HG02885 (cell line): ENCODE results near the gene DUSP16.
"Not testable (repeated sequence)": the region's sequence is repeated elsewhere in the genome, so short reads cannot be mapped to it uniquely, and the experiment has no call there.

ENCODE experiments used
- ATAC-seq: cut with Tn5 transposase; IDR thresholded peaks from one replicate; pipeline ENCODE4 v1.9.1; 2021; ENCODE audit warnings: mild to moderate bottlenecking; ENCODE audit not compliant: unreplicated experiment, poor library complexity

DUSP16 gene

DNA sequence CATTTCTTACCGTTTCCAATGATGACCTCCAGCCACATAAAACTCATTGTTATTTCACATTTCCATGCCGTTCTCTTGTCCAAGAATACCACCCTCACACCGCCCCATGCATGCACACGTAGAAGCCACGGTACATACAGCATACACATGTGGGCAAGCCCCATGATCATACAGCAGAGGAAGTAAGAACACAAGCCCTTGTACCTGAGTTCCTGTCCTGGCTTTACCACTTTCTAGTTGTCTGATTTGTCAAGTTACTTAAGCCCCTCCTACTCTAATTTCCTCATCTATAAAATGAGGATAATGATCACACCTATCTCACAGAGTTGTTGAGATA is 59.9 kb downstream of the DUSP16 start:
- ATAC-seq: no peak

DNA sequence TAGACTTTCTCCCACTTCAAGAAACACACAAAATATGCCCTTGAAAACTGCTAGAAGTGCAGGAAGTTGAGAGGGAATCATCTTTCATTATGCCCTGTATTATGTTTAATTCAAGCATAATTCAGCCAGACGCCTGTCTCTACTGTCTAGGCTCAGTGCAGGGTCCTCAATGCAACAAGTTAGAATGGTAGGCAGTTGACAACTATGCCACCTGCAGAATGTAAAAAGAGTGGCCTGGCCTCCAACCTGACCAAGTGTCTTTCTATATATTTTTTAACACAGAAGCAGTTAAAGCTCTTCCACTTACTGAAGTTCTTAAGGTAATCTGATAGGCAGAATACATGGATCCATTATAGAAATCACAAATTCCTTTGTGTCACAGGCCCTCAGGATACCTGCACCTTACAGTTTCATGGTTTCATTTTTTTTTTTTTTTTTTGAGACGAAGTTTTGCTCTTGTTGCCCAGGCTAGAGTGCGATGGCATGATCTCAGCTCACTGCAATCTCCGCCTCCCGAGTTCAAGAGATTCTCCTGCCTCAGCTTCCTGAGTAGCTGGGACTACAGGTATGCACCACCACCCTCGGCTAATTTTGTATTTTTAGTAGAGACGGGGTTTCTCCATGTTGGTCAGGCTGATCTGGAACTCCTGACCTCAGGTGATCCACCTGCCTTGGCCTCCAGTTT is 60.4 kb downstream of the DUSP16 start:
- not testable (repeated sequence) for ATAC-seq

DNA sequence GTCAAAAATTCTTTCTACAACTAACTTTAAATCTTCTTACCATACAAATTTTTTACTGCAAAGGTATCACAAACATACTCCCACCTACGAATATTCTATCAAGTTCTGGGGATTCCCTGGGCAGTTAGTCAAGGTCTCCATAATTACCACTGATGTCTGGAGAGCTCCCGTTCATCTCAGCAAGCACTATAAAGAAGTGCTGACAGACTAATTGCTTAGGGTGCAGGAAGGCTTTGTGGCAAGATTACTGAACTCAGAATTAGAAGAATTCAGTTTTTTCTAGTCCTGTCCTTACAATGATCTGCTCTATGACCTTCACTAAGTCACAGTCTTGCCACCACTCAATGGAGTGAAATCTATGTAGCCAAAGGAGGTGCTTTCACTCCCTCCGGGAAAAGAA is 61.5 kb downstream of the DUSP16 start:
- no peak for ATAC-seq

DNA sequence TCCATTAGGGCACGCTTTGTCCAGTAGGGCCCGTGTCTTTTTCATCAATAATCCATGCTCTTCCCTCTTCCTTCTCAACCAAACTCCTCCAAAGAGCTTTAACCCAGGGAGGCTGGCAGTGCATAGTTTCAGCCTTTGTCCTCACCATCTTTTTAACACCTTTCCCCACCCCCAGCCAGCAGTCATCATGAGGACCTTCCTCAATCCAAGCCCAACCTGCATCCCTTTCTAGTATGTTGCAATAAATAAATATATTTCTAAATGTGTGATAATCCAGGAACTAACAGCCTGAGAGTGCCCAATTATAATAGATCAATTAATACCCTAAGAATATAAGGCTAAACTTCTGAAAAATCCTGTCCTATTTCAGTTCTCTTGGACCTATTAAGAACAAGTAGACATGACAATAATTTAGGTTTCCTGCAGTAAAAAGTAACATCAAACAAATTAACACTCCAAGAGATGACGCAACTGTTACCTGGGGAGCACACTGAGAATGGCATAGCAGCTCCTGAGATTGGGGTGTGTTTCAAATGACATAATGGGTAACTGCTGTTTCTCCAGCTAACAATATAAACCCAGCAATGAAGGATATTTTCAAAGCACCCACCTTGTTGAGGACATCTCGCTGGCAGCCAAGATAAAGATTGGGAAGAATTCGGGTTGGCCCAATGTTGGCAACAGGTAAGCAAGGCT is 62.6 kb downstream of the DUSP16 start:
- no peak for ATAC-seq

DNA sequence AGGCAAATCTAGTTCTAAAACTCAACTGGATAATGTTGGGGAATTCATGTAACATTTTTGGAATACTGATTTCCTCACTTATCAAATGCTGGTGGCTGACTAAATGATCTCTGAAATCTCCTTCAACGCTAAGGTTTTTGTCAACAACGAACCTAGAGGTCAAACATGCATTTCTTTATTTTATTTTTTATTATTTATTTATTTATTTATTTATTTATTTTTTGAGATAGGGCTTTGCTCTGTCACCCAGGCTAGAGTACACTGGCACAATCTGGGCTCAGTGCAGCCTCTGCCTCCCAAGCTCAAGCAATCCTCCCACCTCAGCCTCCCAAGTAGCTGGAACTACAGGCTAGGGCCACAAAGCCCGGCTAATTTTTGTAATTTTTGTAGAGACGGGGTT is 64.5 kb downstream of the DUSP16 start:
- ATAC-seq: no peak

DNA sequence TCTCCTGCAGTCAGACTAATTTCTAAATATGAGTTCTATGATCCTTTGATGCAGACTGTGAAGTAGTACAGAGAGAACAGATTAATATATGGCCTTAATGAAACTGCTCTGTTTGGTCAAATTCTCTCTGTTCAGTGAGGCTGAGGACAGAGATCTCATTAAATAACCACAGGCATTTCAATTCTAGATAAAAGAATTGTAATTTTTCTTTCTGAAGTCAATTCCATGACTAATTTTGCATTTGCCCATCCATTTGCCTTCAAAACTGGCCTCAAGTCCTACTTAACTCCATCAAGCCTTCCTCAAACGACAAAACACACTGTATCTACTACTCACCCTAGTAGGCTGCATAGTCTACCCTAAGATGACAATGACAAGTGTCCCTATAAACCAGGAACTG is 67.1 kb downstream of the DUSP16 start:
- ATAC-seq: no peak

DNA sequence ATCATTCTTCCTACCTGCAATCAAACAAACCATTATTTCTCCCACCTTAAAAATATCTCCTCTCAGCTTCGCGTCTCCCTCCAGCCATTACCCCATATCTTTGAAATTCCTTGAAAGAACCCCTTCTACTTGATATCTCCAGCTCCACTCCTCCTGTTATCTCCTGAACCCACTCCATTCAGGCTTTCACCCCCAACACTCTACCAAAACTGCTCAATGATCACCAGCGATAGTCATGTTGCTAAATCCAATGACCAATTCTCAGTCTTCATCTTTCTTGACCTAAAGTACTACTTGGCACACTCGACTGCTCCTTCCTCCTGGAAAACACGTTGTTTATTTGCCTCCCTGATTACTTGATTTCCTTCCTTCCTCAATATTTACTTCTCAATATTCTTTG is 70.1 kb downstream of the DUSP16 start:
- no peak for ATAC-seq

DNA sequence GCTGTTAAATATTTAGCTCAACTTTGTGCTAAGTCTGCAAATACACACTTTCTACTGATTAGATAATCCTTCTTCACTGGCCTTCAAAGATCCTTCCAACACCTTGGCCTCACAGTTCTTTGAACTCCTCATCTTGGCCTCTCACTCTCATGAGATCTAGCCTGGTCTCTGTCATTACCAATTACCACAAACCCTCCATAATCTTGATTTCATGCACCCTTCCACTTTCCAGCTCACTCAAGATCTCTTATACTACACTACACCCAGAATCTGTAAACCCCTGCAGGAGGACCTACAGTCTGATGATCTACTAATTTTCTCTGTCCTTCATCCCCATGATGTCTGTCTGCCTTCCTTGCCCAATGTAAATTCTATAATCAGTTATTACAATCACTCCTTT is 71.1 kb downstream of the DUSP16 start:
- no peak for ATAC-seq

DNA sequence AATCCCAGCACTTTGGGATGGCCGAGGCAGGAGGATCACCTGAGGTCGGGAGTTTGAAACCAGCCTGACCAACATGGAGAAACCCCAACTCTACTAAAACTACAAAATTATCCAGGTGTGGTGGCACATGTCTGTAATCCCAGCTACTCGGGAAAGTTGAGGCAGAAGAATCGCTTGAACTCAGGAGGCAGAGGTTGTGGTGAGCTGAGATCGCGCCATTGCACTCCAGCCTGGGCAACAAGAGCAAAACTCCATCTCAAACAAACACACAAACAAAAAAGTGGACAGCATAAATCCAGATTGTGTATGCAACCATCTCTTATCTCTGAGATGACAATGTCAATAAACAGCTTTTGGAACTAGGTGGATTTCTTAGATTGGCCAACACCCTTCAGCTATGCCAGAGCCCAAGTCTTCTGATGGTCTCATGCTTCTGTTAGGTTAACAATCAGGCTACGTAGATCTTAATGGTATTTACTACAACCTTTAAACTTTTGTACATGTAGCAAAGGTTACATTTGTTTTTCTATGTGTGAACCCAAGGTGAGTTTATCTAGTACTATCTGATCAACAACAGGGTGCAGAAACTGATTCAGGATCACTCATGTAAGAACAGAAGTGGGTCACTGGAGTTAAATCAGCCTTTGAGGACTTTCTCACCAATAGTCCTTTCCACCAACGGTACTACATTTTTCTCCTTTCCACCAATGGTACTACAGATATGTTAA is 73.7 kb downstream of the DUSP16 start:
- ATAC-seq: no peak

DNA sequence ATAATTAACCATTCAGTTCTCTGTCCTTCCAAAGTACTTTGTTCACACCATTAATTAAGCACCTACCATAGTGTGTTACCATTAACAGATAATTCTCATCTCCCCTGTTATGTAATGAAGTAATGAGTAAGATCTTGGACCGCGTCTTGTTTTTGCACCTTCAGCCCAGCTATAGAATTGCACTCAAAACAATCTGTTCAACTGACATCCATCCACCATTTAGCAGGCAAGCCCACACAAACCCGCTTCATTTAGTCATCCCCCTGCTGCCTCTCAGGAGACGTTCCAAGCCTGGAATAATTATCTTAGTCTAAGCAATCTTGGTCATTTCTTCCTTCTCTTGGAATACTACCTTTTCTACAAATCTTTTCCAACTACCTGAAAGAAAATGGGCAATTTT is 74.4 kb downstream of the DUSP16 start:
- no peak for ATAC-seq

DNA sequence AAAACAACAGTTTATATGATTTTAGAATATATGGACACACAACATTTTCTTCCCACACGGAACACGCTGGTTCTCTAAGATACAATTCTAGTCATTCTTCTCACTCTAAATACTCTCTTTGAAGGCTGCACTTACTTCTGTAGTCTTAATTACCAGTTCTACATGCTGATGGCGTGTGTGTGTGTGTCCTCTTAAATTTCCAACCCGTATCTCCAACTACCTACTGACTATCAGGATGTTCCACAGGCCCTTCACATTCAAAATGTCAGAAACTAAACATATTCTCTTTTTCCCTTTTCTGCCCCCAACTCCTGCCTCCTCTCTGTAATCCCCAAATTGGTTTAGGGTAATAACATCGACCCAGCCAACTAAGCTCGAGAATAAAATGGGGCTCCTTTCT is 75.2 kb downstream of the DUSP16 start:
- no peak for ATAC-seq

DNA sequence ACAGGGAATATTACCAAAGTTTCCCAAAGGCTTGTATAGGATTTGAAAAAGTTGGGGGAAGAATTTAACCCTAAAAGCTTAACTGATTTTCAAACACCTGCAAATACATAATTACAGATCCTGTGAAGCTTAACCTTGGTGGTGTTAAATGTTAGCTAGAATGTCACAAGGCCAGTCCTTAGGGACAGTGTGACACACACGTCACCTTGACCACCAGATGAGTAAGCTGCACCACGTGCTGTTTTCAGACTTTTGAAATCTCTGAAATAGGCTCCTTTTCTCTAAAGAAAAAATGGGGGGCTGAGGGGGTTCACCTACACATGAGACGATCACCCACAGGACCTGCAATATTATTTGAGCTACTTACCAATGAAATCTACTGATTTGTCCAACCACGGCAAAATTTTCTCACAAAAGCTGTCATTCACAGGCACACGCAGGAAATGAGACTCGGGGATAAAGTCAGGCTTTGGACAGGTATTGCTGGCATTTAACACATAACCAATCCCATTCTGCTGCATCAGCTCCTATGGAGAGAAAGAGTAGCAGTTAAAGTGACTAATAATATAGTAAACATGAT is 75.9 kb downstream of the DUSP16 start:
- peak; percentile 80 for ATAC-seq

DNA sequence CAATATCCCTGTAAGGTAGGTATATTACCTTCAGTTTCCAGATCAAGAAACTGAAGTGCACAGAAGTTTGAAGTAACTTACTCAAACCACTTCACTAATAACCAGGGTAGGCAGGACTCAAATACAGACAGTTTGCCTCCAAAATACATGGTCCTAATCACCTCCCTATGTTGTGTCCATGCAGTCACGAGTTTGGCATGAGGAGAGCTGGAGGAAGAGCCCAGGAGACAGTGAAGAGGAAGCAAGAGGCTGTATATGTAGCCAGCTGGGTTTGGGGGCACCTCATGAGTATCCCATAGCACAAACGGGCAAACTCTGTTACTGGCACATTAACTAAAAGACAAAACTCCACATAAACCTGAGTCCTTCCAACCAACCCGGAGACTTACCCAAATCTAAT is 79.2 kb downstream of the DUSP16 start:
- peak; percentile 6 for ATAC-seq

DNA sequence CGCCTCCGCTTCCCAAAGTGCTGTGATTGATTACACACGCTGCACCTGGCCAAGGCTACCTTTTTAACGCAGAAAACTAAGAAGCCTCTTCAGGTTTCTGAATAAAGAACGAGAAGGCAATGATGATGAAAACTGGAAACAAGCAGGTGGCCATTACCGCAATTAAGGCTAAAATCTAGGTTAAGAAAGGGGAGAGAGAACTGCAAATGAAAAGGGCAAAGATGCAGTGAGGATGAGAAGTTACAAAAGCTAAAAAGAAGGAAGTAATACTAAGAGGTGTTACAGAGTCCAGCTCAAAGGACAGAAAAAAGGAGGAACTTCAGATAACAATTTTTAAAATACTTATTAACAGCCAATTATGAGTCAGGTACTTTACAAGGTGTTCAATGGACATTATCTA is 79.7 kb downstream of the DUSP16 start:
- peak; percentile 64 for ATAC-seq

DNA sequence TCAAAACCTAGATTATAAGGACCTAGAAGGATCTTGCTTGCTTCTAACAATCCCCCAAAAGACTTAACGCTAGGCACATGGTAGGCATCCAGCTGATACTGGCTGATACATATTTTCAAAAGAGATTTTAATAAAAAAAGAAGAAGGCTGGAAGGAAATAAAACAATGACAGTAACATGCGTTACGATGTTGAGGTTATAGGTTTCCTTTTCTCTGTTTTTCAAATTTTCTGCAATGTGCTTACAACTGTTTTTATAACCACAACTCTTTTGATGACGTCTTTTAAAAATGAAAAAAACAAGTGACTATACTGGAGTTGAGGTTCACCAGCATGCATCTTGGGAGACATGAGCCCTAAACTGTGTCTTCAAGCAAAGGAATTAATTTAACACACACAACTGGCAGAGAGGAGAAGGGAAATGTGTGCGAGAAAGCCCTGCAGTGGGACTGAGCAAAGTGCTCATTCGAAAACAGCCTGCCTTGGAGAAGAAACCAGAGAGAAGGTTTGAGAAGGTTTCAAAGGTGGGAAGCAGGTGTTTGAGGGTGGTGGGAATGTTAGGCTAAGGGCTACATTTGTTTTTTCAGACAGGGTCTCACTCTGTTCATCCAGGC is 80.4 kb downstream of the DUSP16 start:
- ATAC-seq: no peak

DNA sequence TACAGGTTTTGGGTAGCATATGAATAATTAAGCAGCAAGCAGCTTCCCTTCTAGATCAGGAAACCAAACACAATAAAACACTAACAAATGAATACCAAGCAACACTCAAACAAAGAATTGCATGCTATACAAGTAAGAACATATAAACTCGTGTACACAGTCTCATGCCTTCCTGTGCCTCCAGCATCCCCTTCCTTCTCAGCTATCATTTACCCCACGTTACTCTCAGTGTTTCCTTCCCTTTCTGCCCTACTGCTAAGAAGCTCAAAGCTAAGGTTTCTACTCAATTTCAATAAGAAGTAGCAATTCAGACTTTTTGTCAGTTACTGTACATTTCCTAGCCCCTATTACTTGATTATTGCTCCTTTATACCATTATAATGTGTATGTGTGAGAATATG is 81.0 kb downstream of the DUSP16 start:
- no peak for ATAC-seq

DNA sequence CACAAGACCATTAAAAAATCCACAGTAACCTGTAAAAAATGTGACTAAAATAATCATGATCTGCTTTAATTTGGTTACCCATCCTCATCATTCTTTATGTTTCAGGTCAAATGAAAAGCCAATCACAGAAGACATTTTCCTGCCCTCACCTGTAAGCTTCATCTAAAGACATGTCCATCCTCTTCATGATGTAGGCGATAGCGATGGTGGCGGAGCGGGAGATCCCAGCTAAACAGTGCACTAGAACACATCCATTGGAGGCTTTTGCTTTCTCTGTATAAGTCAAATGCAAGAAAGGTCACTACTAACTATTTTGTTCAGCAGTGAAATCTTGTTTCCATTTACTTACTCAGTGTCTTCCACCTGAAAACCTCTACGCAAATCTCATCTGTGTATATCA is 82.6 kb downstream of the DUSP16 start:
- ATAC-seq: no peak

DNA sequence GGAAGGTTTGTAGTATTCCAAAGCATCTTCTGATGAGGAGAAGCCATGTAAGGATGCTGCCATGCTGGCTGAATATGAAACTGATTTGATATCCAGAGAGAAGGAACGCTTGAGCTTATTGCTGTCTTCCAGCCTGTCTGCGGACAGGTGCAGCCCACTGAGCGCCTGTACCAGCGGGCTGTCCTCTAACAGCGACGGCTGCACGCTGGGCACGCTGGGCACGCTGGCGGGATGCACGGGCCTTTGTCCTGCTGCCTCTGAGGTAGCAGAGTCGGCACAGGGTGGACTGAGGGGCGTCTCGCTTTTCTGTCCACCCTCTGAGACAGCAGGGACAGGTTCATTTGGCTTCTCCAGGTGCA is 85.2 kb downstream of the DUSP16 start:
- no peak for ATAC-seq

DNA sequence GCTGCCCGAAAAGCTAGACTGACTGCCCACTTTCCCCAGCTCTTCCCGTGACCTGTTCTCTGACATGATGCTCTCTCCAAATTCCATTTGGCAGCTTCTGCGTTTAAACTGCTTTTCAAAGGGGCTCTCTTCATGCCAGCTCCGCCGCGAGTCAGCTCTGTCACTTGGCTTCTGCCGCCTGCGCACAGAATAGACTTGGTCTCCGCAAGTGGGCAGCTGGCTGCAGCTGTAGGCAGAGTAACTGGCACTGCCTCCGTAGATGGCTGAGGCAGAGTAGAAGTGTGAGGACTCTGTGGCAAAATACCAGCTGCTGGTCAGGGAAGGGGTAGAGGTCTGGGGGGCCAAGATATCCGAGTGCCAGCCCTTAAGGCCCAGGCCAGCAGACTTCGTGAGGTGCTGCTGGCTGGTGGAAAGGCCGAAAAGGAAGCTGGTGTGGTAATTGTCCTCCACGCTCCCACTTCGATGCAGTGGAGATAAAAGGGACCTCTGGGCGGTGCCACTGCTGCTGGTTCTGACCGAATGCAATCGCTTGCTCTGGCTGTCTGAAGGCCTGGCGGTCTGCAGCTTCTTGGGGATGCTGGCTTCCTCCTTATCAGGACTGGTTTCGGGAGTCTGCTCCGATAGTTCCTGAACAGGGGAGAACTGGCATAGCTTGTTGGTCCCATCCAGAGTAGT is 85.7 kb downstream of the DUSP16 start:
- ATAC-seq: no peak
